Esophagus squamous epithelium (tissue), 4 donors: ENCODE results near the gene PTPRO.

Experiments
- POLR2A ChIP-seq, 4 donors: fragments of 450-650 bp; IDR thresholded peaks; one replicate each; pipeline ENCODE4 v1.6.1; 2017; ENCODE audit warnings: antibody characterized with exemption in 4 of 4, mild to moderate bottlenecking in 4 of 4, moderate library complexity in 3 of 4
- TF ChIP-seq, protein P1 (sequence below), 6 experiments: fragments of 450-650 bp in 4 of 6; fragments of 200-600 bp in 2 of 6; sonication (generic) in 2 of 6; IDR thresholded peaks; one replicate each; pipeline ENCODE4 v1.5.1; 2016 to 2019; ENCODE audit warnings: antibody characterized with exemption in 6 of 6, mild to moderate bottlenecking in 4 of 6, moderate library complexity in 4 of 6

DNA sequence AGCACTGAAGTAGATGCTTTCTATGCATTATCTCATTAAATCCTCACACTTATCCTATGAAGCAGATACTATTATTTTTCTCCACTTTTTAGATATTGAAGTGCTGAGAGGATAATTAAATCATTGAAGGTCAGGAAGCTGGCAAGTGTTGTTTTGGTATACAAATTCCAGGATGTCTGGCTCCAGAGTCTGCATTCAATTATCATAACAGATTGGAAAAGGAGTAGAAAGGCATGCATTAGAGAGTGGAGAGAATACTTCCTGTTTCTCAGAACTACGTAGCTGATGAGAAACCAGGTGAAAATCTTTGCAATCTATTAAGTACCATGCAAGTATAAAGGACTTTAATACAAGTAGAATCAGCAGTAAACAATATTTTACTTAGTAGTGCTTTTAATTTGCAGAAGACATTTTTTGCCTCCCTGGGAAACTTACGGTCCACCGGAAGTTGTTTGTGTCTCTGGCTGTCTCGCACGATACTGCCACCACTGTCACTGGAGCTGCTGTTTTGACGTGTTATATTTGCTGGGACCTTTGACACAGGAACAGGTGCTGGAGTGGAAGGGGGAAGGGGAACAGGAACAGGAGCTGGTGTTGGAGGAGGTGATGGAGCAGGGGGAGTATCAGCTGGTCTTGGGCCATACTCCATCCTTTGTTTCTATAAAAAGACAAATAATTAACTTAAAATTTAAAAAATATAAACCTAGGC, 308.9 kb downstream of the PTPRO start:
- TF ChIP-seq, protein P1, sequence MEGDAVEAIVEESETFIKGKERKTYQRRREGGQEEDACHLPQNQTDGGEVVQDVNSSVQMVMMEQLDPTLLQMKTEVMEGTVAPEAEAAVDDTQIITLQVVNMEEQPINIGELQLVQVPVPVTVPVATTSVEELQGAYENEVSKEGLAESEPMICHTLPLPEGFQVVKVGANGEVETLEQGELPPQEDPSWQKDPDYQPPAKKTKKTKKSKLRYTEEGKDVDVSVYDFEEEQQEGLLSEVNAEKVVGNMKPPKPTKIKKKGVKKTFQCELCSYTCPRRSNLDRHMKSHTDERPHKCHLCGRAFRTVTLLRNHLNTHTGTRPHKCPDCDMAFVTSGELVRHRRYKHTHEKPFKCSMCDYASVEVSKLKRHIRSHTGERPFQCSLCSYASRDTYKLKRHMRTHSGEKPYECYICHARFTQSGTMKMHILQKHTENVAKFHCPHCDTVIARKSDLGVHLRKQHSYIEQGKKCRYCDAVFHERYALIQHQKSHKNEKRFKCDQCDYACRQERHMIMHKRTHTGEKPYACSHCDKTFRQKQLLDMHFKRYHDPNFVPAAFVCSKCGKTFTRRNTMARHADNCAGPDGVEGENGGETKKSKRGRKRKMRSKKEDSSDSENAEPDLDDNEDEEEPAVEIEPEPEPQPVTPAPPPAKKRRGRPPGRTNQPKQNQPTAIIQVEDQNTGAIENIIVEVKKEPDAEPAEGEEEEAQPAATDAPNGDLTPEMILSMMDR (IDR thresholded peaks at IDR 0.05): no peak
- no peak for TF ChIP-seq POLR2A (IDR thresholded peaks at IDR 0.05)
